GM18505 (cell line): Measurements from ENCODE around the gene MRPL37.

Source experiments
- ATAC-seq: cut with Tn5 transposase; IDR thresholded peaks from one replicate; pipeline ENCODE4 v1.9.1; 2021; ENCODE audit not compliant: unreplicated experiment
- POLR2A ChIP-seq: IDR thresholded peaks from 4 replicates; pipeline ENCODE4 v1.6.1; 2011; ENCODE audit warnings: borderline replicate concordance; ENCODE audit not compliant: insufficient read depth, insufficient read length; ENCODE audit errors: extremely low read depth

Gene MRPL37

DNA sequence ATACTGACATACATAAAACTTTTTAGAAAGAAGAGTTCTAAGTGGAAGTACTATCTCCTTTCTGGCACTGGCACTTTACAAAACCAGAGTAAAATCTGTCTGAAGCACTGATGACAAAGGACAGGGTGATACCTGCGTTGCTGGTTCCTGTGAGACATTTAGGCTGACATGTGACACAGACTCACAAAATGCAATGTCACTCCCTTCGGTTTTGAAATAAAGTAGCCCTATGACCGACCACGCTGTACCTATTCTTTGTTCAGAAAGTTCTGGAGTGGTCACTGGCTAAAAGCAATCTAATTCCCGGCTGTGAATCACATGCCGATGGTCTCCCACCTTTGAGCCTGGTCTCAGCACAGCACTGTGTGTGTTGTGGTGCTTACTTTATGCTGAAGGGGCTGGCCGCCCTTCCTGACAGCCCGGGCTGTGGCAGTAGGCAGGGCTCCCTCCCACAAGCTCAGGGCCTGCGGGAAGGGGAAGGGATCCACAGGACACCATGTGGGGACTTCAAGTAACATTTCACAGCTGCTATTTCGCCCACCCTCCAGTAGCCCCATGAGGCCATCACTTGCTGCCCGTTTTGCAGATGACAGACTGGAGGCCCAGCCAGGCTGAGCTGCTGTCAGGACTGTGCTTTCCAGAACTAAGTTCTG, 48.0 kb downstream of the MRPL37 start:
- TF ChIP-seq POLR2A: no peak
- ATAC-seq: no peak

DNA sequence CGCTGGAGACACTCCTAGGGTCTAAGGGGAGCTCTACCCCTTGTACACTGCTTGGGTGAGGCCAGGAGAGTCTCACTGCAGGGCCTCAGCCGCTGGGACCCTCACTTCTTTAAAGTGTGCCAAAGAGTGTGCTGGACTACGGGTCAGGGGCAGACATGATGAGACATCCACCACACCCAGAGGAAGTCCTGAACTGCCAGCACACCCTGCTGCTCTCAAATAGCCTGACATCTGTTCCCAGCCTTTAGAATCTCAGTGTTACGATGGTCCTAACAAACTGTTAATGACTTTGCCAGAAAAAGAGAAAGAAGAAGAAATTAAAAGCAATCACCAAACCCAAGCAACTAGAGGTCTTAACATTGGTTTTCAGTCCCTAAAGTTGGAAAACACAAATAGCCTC, 49.0 kb downstream of the MRPL37 start:
- no peak for ATAC-seq
- TF ChIP-seq POLR2A: no peak

DNA sequence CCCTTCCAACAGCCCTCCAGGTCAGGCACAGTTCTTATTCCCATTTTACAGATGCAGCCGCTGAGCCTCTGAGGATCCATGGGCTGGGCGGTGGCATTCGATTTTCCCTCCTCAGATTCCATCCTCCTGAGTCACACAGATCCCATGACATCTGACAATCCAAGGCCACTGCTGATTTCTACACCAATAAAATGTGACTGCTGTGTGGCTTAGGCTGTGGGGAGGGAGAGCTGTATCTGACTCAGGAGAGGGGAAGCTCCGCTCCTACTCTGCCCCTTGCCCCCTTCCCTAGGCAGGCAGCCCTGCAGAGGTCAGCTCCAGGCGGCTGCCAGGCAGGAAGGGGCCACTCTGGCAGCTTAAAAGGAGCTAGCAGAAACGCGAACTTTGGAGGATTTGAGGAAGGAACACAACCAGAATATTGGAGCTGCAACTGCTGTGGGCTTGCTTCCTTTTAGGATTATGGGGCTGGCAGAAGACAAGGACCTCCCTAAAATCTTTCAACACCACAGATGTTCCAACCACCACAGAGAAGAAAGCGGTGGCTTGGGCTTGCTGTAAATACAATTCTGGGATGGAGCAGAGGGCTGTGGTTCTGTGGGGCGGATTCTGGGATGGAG, 50.0 kb downstream of the MRPL37 start:
- no peak for ATAC-seq
- no peak for TF ChIP-seq POLR2A

DNA sequence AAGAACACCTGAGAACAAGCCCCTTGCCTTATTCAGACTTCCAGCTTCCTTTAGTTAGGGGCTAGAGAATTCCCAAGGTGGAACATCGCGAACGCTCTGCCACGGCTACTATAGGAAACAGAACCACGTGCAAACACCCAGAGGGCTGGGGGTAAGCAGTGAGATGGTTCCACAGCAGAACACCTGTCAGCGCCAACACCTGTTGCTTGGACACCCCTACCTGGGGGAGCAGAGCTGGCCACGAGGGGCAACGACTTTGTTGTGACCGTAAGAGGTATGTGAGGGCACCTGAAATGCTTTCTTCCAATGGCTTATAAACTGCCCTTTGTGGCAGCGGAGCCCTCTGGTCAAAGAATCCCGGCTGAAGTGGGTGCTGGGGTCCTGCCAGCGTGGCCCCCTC, 50.7 kb downstream of the MRPL37 start:
- ATAC-seq: no peak
- no peak for TF ChIP-seq POLR2A

DNA sequence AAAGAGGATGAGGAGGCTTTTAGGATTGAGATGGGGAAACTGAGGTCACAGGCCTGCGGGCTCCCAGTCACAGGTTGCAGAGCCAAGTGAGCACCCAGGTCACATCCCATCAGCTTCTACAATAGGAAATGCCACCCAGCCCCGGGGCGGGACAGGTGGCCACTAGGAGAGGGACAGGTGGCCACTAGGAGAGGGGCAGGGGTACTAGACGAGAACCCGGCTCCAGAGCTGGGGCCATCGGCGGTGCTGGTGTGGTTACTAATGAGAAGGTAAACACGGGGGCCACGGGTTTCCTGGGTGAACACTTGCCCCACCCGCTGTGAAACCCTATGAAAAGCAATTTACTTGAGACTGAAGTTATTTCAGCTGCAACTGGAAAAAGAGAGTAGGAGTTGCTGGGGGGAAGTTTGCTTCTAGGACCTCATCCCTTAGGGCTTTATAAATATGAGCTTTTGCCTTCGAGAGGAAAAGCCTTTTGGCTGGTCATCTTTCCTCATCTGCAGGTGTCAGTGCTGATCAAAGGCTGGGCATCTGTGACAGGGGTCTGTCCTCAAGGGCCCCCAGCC, 52.5 kb downstream of the MRPL37 start:
- TF ChIP-seq POLR2A: no peak
- ATAC-seq: no peak

DNA sequence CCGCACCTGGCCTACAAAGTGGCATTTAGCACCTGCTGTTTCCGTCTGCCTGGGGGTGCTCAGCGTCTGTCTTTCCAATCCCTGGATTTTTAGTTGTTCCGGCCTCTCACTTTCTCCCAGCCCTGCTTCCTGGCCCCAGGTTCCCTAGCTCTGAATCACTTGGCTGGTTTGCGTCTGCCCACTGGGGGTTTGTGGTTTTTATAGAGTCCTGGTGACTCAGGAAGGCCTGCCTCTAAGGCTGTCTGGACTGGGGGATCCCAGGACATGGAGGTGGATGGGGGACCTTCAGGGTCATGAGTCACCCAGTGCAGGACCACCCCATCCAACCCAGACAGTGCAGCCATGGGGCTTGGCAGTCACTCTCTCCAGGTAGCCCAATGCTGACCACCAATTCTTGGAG, 53.5 kb downstream of the MRPL37 start:
- TF ChIP-seq POLR2A: no peak
- no peak for ATAC-seq

DNA sequence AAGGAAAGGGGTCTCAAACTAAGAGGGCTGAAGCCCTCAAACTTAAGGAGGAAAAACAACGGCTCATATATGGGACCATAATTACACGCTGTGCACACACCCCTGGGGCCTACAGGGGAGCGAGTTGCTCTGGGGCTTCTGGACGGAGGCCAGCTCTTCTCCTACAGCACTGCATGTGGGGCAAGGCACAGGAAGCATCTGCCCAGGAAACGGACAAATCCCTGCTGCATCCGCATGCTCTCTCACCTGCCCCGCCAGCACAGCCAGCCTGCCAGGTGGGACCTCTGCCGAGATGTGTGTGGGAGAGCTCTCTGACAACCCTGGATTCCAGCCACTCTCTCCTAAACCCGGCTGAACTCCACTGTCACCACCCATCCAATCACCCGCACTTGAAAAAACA, 54.1 kb downstream of the MRPL37 start:
- no peak for ATAC-seq
- no peak for TF ChIP-seq POLR2A

DNA sequence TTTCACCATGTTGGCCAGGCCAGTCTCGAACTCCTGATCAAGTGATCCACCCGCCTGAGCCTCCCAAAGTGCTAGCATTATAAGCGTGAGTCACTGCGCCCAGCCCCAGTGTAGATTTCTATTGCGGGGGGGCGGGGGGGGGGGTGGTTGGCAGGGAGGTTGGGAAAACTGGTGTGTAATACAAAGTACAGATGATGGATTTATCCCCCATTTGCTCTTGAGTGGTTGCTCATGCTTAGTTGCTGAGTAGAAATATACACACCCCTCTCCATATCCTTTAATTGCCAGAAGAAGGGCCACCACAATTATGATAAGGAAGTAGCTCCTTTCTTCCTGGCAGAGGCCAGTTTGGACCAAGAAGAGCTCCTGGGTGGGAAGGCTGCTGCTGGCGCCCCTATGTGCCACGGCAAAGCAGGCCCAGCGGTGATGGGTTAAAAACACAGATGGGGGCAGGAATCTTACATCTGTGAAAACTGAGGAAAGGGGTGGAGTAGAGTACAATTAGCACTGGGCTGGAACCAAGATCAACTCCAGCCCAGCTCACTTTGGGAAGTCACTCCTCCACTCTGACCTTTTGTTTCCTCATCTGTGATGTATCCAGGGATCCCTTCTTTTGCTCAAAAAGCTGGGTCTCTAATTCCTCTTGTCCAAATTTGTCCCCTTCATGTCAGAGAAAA, 55.2 kb downstream of the MRPL37 start:
- no peak for ATAC-seq
- no peak for TF ChIP-seq POLR2A

DNA sequence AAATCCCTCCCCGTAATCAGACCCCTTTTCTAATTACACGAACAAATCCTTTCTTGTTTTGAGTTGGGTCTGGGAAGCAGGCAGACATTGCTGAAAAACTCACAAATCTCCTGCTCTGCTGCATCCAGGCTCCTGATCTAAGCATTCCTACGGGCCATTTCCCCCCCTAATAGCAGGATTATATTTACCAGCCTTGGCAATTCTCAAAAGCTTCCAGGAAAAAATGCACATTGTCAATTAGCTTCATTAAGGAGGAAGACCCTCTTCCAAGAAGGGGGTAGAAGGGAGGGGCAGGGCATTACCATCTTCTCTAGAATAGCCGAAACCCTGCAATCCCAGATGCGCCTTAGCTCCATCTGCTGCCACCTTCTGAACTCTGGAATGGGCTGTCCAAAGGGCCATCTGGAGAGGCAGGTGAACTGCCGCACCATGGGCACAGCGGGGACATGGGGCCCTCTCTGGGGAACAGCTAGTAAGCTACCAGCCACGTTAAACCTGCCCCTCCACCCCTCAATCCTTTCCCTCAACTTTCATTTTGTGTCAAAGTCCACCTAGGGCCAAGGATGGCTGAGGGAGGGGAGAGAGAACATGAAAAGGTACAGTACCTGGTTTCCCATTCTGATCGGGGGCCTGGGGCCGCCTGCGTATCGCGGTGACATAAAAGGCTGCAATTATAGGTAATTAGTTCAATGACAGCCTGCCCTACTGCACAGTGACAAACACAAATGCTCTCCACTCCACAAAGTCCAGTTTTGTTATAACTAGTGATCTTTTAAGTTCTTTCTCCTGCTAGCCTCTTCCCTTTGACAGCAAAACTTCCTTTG, 56.8 kb downstream of the MRPL37 start:
- TF ChIP-seq POLR2A: no peak
- no peak for ATAC-seq

DNA sequence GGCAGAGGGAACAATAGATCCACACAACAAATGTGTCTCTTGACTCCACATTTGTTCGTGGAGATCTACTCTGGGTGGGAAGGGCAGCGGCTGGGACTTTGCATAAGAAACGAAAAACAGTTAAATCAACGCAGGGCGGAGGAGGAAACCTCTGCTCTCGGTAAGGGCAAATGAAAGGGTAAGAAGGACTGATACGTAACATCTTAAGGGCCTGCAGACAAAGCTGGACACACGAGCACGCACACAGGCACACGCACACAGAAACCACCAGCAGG, 57.3 kb downstream of the MRPL37 start:
- TF ChIP-seq POLR2A: no peak
- no peak for ATAC-seq

DNA sequence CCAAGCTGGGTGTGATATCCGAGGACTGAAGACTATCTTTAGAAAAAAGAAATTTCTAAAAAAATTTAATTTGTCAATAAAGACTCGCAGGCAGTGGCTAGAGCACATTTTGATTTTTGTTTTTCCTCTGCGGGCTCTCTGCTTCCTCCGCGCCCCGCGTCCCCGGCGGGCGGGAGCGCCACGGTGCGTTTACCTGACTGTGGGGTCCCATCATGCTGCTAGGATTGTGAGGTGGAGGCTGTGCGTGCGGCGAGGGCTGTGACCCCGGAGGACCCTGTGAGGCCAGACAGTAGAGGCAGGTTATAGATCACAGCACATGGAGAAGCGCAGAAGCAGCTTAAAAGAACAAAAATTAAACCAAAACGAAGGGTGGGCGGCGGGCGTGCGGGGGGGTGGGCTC, 57.9 kb downstream of the MRPL37 start:
- no peak for ATAC-seq
- no peak for TF ChIP-seq POLR2A

DNA sequence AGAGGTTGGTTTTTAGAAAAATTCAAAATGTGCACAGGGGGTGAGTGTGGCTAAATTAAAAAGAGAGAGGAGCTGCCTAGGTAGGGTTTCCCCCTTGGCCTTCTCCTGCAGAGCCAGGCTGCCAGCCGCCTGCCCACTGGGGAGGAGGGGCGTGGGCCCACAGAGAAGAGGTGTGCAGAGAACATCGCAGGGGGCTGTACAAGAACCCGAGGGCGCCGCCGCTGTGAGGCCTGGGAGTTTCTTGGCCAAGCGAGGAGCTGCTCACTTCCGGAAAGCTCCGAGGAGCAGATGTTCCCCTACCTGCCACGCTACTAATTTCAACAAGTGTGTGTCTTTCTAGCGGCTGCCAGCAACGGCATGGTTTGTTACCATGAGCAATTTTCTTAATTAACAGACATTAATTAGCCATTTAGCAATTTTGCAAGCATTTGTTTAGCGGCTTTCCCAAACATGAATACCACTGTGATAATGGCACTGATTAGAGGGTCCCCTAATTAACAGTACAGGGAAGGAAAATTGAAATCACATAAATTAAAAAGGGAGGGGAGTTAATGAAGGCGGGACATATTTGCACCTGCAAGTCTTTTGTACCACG, 59.7 kb downstream of the MRPL37 start:
- no peak for ATAC-seq

DNA sequence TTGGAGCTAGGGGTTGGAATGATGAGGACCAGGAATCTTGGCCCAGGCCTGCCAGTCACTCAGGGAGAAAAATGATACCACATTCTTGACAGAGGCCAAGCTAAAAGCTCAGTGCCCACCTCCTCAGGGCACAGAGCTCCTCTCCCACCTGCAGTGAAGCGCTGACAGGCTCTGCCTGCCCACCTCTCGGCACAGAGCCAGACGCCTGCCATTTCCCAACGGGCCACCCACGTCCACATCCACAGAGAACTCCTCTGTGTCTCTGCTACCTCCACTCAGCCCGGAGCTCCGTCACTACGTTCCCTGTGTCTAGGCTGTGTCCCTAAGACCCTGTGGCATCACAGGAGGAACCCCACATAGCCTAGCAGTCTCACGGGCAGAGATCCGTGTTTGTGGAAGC, 60.8 kb downstream of the MRPL37 start:
- TF ChIP-seq POLR2A: no peak
- no peak for ATAC-seq

More for the DNA sequence above, 59.7 kb downstream of the MRPL37 start:
- no peak for TF ChIP-seq POLR2A

DNA sequence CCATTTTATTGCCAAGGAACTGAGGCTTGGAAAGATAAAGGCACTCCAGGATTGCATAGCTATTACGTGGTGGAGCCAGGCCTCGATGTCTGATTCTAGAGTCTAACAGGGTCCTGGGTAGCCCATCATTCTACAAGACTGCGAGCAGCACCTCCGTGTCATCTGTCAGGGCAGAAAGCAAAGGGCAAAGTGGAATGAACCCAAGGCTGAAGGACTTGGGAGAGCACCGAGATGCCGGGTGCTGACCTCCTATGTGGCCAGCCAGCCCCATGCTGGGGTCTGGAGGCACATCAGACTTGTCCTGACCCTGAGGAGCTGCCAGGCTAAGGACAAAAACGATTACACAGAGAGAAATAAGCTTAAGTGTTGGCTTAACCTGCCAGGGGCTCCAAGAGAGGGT, 62.3 kb downstream of the MRPL37 start:
- ATAC-seq: no peak
- TF ChIP-seq POLR2A: no peak
